ENCODE results near the gene UBE4B.

- TF ChIP-seq, protein P1, sequence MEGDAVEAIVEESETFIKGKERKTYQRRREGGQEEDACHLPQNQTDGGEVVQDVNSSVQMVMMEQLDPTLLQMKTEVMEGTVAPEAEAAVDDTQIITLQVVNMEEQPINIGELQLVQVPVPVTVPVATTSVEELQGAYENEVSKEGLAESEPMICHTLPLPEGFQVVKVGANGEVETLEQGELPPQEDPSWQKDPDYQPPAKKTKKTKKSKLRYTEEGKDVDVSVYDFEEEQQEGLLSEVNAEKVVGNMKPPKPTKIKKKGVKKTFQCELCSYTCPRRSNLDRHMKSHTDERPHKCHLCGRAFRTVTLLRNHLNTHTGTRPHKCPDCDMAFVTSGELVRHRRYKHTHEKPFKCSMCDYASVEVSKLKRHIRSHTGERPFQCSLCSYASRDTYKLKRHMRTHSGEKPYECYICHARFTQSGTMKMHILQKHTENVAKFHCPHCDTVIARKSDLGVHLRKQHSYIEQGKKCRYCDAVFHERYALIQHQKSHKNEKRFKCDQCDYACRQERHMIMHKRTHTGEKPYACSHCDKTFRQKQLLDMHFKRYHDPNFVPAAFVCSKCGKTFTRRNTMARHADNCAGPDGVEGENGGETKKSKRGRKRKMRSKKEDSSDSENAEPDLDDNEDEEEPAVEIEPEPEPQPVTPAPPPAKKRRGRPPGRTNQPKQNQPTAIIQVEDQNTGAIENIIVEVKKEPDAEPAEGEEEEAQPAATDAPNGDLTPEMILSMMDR (IDR thresholded peaks at IDR 0.05; ENCODE audit: low read depth, low read length, missing input control): no peak
- TF ChIP-seq TAF1 (conservative IDR thresholded peaks at IDR 0.05) (no peak), JUND (IDR thresholded peaks at IDR 0.05) (no peak), RAD21 (IDR thresholded peaks at IDR 0.05) (no peak), YY1 (IDR thresholded peaks at IDR 0.05) (no peak), MAX (IDR thresholded peaks at IDR 0.05) (no peak), GABPA (IDR thresholded peaks at IDR 0.05 in 1 of 2, conservative IDR thresholded peaks at IDR 0.05 in 1 of 2) (no peak)
Observed at GRCh38 chr1:10007169-10007568, 25.6 kb upstream of the UBE4B start.
